Measurements from ENCODE around the gene BCAS2.

The BCAS2 gene

GRCh38 chr1:114554577-114554976 is 26.8 kb downstream of the BCAS2 start:
- DNase-seq, result no peak

- DNase-seq, result no peak
Measured at GRCh38 chr1:114552106-114552639, 29.2 kb downstream of the BCAS2 start.

GRCh38 chr1:114551400-114551799 is 30.0 kb downstream of the BCAS2 start:
- no peak for DNase-seq

- DNase-seq, result no peak
Measured at GRCh38 chr1:114550336-114550735, 31.1 kb downstream of the BCAS2 start.

GRCh38 chr1:114549137-114549536 is 32.3 kb downstream of the BCAS2 start:
- DNase-seq, result no peak

GRCh38 chr1:114547076-114547475 is 34.3 kb downstream of the BCAS2 start:
- DNase-seq, result no peak

- DNase-seq, result no peak
Measured at GRCh38 chr1:114545796-114546195, 35.6 kb downstream of the BCAS2 start.

GRCh38 chr1:114545315-114545714 is 36.1 kb downstream of the BCAS2 start:
- no peak for DNase-seq

GRCh38 chr1:114540821-114541220 is 40.6 kb downstream of the BCAS2 start:
- no peak for DNase-seq

GRCh38 chr1:114540272-114540671 is 41.1 kb downstream of the BCAS2 start:
- DNase-seq, result no peak

GRCh38 chr1:114536043-114536442 is 45.4 kb downstream of the BCAS2 start:
- no peak for DNase-seq

- no peak for DNase-seq
Measured at GRCh38 chr1:114535401-114535800, 46.0 kb downstream of the BCAS2 start.

- no peak for DNase-seq
Measured at GRCh38 chr1:114531094-114531493, 50.3 kb downstream of the BCAS2 start.

GRCh38 chr1:114530224-114530623 is 51.2 kb downstream of the BCAS2 start:
- no peak for DNase-seq

- DNase-seq, result no peak
Measured at GRCh38 chr1:114524944-114525343, 56.5 kb downstream of the BCAS2 start.

GRCh38 chr1:114522264-114522575 is 59.2 kb downstream of the BCAS2 start:
- DNase-seq, result no peak

GRCh38 chr1:114521396-114522263 is 59.8 kb downstream of the BCAS2 start:
- DNase-seq, result no peak

All from NCI-H69 (cell line).